ENCODE measurements around the gene FAU.
"Not testable (repeated sequence)": the region's sequence is repeated elsewhere in the genome, so short reads cannot be mapped to it uniquely, and the experiment has no call there.

Gene FAU

DNA sequence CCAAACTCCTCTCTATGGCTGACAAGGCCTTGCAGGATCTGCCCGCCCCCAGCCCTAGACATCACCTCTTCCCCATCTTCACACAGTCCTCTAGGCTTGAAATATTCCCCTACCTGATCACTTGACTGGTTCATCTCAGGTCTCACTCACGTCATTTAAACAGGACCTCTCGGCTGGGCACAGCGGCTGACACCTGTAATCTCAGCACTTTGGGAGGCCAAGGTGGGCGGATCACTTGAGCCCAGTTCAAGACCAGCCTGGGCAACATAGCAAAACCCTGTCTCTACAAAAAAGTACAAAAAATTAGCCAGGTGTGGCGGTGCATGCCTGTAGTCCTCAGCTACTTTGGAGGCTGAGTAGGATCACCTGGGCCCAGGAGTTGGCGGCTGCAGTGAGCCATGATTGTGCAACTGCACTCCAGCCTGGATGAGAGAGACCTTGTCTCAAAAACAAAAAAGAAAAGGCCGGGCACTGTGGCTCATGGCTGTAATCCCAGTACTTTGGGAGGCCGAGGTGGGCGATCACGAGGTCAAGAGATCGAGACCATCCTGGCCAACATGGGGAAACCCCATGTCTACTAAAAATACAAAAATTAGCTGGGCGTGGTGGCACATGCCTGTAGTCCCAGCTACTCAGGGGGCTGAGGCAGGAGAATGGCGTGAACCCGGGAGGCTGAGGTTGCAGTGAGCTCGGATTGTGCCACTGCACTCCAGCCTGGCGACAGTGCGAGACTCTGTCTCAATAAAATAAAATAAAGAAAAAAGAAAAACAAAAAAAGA is 2.9 kb downstream of the FAU start:
- not testable (repeated sequence) for FAIRE-seq

- no peak for FAIRE-seq
Measured at GRCh38 chr11:65118097-65118837, 3.7 kb downstream of the FAU start.

- peak; percentile 91 for FAIRE-seq
Measured at GRCh38 chr11:65117206-65118096, 4.5 kb downstream of the FAU start, which contains the start of gene ZNHIT2. TSS of gene ZNHIT2 (minus strand) at chr11:65117701. CDS start at chr11:65117653, 48 bp downstream.

DNA sequence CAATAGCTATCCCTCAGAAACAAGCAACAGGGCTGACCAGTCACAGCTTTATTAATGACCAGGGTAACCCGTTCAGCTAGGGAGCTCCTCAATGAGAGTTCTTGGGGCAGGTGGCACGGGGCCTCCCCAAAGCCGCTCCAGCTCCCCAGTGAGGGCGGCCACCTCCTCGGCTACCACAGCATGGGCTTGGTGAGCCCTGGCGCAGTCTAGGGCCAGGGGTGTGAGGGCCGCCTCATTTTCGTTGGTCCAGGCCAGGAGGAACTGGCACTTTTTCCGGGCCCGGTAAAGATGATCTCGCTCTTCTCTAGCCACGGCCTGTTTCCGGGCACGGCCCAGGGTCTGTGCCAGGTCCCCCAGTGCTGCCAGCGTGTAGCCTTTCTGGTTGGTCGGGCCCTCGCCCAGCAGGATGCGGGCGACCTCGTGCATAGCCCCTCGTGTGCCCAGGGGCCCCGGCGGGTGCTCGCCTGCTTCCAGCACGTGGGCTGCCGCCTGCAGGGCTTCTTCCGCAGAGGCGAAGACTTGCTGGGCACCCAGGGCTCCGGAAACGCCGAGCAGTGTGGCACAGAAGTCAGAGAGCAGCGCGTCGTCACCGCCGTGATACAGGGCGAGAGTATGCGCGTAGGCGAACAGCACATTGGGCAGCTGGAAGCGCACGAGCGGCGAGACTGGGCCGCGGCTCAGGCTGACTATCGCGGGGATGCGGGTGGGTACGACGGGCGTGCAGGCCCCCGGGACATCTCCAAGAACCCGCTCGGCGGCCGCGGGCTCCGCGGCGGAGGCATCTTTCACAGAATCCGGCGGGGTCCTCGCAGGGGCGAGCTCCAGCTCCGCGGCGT is 5.3 kb downstream of the FAU start:
- no peak for FAIRE-seq

DNA sequence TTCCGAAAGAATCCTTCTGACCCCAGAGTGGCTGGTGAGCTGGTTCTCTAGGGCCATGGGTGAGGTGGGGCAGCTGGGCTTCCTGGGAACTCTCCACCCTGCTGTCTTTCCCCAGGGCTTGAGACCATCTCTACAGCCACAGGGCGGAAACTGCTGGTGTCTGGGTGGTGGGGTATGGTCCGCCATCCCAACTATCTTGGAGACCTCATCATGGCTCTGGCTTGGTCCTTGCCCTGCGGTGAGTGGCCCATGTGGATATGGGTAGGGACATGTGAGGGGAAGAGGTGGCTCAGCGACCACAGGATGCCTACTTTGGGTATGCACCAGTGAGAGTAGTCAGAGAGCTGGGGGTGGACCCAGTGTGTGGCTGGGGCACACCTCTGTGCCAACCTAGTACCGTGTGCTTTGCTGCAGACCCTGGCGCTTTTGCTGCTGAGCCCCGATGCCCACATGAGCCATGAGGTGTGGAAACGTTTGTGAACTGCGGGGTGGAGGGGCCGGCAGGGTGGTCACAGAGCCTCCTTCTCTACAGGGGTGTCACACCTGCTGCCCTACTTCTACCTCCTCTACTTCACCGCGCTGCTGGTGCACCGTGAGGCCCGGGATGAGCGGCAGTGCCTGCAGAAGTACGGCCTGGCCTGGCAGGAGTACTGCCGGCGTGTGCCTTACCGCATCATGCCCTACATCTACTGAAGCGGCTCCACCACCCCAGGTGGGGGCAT is 6.4 kb downstream of the FAU start:
- no peak for FAIRE-seq

DNA sequence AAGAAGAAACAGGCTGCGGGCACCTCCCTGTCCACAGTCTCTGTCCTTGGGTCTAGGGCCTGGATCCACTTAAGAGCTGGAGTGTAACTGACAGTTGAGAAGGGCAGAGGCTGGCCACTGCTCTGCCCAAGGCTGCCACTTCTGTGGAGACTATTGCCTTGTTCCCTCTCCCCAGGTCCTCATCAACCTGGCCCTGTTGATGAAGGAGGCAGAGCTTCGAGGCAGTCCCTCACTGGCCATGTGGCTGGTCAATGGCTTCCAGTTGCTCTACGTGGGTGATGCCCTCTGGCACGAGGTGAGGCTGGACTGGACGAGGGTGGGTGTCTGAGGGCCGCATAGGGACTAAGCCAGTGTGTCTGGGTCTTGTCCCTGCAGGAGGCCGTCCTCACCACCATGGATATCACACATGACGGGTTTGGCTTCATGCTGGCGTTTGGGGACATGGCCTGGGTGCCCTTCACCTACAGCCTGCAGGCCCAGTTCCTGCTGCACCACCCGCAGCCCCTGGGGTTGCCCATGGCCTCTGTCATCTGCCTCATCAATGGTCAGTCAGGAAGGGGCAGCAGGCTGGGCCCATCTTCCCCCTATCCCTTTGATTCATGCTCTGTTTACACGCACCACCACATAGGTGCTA is 7.3 kb downstream of the FAU start:
- no peak for FAIRE-seq

- no peak for FAIRE-seq
Measured at GRCh38 chr11:65113839-65114238, 8.1 kb downstream of the FAU start.

DNA sequence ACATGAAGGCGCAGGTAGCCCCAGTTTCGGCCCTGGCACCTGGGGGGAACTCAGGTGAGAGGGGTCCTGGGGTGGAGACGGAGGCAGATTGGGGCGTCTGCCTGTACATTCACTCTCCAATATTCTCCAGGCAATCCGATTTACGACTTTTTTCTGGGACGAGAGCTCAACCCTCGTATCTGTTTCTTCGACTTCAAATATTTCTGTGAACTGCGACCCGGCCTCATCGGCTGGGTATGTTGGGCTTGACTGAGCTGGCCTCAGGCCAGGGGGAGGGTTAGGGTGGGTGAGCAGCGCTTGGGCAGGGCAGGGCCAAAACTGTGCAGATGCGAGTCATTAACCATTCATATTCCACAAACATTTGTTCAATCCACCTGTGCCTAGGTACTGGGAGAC is 8.6 kb downstream of the FAU start:
- no peak for FAIRE-seq

GRCh38 chr11:65112546-65113360 is 9.2 kb downstream of the FAU start:
- no peak for FAIRE-seq

DNA sequence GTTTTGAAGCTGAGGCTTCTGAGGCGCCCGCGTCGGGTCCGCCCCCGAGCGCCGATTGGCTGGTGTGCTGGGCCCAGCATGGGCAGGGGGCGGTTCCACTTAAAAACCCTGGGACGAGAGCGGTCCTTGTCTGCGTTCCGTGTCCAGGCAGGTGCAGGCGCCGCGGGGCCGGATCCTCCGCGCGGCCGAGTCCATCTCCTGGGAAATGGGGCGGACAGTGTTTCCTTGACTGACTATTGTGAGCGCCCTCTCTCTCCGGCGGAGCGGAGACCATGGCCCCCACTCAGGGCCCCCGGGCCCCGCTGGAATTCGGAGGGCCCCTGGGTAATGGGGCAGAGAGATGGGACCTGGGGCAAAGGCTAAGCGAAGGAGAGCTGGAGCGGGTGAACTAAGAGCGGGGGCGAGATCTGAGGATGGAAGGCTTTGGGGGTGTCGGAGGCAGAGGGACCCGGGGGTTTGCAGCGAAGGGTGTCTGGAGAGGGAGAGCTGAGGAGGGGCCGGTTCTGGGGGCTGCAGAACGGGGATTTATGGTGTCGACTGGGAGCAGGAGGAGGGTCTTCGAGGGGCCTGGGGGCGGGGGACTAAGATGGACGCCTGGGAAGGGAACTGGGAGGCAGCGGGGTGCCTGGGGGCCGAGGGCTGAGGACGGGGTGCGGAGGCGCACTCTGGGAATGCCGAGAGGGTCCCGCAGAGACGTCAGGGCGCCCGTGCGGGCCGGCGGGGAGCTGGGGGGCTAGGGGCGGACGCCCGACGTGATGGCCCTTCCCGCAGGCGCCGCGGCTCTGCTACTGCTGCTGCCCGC is 10.0 kb downstream of the FAU start, which contains the start of gene TM7SF2:
TSS of gene TM7SF2 (plus strand) at position 129 of the 802 bp plus-strand sequence. CDS start at position 273, 144 bp downstream.
- FAIRE-seq = no peak

GRCh38 chr11:65111159-65111743 is 10.7 kb downstream of the FAU start:
- no peak for FAIRE-seq

DNA sequence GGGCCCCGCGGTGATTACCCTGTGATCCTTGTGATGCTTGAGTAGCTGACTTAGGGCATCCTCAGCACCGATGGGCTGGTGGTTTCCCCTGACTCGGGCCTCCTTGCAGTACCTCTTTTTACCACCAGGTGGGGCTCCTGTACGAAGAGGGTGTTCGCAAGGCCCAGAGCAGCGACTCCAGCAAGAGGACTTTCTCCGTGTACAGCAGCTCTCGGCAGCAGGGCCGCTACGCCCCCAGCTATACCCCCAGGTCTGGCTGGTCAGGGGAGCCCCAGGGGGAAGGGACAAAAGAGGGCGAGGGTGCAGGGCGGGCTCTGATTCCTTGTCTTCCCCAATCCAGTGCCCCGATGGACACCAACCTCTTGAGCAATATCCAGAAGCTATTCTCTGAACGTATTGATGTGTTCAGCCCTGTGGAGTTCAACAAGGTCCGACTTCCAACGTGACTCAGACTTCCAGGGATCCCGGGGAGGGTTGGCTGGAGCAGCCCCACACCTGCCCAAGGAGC is 11.5 kb downstream of the FAU start:
- no peak for FAIRE-seq

DNA sequence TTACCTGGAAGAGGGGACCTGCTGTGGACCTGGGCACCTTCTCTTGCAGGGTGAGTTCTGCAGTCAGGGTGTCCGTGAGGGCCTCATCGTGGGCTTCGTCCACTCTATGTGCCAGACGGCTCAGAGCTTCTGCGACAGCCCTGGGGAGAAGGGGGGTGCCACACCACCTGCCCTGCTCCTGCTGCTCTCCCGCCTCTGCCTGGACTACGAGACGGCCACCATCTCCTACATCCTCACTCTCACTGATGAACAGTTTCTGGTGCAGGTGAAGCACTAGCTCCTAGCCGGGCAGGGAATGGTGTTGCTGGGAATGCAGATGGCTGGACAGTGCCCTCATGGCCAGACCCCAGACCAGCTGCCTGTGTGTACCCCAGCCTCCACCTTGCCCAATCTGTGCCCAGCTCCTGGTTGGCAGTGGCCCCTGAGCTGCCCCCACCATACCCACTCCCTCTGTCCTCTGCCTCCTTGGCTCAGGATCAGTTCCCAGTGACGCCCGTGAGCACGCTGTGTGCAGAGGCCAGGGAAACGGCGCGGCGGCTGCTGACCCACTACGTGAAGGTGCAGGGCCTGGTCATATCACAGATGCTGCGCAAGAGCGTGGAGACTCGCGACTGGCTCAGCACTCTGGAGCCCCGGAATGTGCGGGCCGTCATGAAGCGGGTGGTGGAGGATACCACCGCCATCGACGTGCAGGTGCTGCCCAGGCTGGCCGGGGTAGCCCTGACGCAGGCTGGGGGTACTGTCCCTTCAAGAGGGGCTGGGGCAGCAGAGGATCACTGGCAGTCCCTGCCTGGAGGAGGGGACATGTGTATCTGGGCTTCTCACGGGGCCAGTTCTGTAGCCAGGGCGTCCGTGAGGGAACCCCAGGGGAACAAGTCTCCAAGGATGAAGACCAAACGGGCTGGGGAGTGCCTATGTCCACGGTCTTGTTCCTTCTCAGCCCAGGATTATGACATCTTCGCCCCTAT is 12.4 kb downstream of the FAU start:
- no peak for FAIRE-seq

DNA sequence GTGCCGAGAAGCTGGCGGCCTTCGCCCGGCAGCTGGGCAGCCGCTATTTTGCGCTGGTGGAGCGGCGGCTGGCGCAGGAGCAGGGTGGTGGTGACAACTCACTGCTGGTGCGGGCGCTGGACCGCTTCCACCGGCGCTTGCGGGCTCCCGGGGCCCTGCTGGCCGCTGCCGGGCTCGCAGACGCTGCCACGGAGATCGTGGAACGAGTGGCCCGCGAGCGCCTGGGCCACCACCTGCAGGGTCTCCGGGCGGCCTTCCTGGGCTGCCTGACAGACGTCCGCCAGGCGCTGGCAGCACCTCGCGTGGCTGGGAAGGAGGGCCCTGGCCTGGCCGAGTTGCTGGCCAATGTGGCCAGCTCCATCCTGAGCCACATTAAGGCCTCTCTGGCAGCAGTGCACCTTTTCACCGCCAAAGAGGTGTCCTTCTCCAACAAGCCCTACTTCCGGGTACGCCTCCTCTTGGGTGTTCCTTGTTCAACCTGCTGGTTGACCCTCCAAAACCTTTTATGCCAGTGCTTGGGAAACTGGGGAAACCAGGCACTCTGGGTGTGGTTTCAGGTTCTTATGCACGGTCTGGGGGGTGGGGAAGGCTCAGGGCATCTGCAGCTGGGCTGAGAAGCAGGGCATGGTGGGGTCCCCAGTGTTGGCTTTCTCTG is 13.3 kb downstream of the FAU start:
- no peak for FAIRE-seq

DNA sequence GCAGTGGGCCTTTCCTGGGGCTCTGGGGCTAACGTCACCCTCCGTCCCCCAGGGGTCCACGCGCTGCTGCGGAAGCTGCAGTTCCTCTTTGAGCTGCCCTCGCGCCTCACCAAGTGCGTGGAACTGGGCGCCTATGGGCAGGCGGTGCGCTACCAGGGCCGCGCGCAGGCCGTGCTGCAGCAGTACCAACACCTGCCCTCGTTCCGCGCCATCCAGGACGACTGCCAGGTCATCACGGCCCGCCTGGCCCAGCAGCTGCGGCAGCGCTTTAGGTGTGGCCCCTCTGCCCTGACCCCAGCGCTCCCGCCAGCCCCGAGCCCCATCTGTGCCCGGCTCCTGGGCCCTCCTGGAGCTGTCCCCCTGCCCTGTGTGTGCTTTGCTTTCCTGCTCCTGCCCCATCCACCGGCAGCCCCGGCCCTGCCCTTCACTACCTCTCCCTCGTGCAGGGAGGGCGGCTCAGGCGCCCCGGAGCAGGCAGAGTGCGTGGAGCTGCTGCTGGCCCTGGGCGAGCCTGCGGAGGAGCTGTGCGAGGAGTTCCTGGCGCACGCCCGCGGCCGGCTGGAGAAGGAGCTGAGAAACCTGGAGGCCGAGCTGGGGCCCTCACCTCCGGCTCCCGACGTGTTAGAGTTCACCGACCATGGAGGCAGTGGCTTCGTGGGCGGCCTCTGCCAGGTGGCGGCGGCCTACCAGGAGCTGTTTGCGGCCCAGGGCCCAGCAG is 14.0 kb downstream of the FAU start:
- no peak for FAIRE-seq

DNA sequence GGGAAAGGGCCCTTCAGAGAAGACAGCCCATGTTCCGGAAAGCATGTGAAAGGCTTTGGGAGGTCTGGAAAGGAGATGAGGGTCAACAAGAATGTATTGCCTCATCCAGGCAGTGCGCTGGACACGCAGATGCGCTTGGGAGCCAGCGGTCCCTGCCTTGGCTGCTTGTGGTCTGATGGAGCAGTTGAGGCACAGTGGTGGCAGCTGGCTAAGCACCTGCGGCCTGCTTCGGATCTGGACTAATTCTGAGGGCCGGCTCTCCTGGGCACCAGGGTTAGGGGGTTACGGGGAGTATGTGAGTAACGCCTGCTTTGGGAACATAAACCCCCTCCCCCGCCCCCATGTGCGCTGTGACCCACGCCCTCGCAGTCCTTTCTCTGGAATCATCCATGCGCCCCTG is 14.9 kb downstream of the FAU start:
- FAIRE-seq = no peak

Data from islet of Langerhans (tissue), 1 donor.